Measurements from ENCODE around the gene PLEKHA7. TPM values are rescaled to one million over a fixed set of nuclear protein-coding genes. Genes with fewer than 3 reads are reported as not detected.
"Not testable (repeated sequence)": the region's sequence is repeated elsewhere in the genome, so short reads cannot be mapped to it uniquely, and the experiment has no call there.

Gene PLEKHA7
- total RNA-seq, 1 donor from 2014 or later, result 25.3 TPM

GRCh38 chr11:16867097-16867496 is 147.1 kb downstream of the PLEKHA7 start:
- Histone ChIP-seq H3K27me3 (ENCODE audit: control insufficient read depth, insufficient read depth, low read length) (no peaks in the 10 kb centered on the region), H3K36me3 (ENCODE audit: control insufficient read depth, insufficient read depth, low read length) (no peaks in the 10 kb centered on the region), H3K4me3 (ENCODE audit: low read depth, low read length) (no peak overlapping the region)
- DNase-seq (ENCODE audit: low read depth), result no peak
- TF ChIP-seq CTCF (IDR thresholded peaks at IDR 0.05; ENCODE audit: insufficient read depth, low read length, poor library complexity, severe bottlenecking), result no peak

GRCh38 chr11:16864428-16864827 is 149.8 kb downstream of the PLEKHA7 start:
- H3K36me3 ChIP-seq (ENCODE audit: control insufficient read depth, insufficient read depth, low read length); H3K4me3 ChIP-seq (ENCODE audit: low read depth, low read length); DNase-seq (ENCODE audit: low read depth); H3K27me3 ChIP-seq (ENCODE audit: control insufficient read depth, insufficient read depth, low read length): not testable (repeated sequence)

GRCh38 chr11:16863389-16863788 is 150.8 kb downstream of the PLEKHA7 start:
- no peak for DNase-seq (ENCODE audit: low read depth)

GRCh38 chr11:16862726-16863125 is 151.5 kb downstream of the PLEKHA7 start:
- Histone ChIP-seq H3K36me3 (ENCODE audit: control insufficient read depth, insufficient read depth, low read length) (no peaks in the 10 kb centered on the region), H3K4me3 (ENCODE audit: low read depth, low read length) (no peak overlapping the region), H3K27me3 (ENCODE audit: control insufficient read depth, insufficient read depth, low read length) (no peaks in the 10 kb centered on the region)
- no peak for TF ChIP-seq CTCF (IDR thresholded peaks at IDR 0.05; ENCODE audit: insufficient read depth, low read length, poor library complexity, severe bottlenecking)
- no peak for DNase-seq (ENCODE audit: low read depth)

More at GRCh38 chr11:16863389-16863788, 150.8 kb downstream of the PLEKHA7 start:
- no peaks in the 10 kb centered on the region for H3K27me3 ChIP-seq (ENCODE audit: control insufficient read depth, insufficient read depth, low read length)
- H3K36me3 ChIP-seq (ENCODE audit: control insufficient read depth, insufficient read depth, low read length), result no peaks in the 10 kb centered on the region
- H3K4me3 ChIP-seq (ENCODE audit: low read depth, low read length), result no peak overlapping the region
- no peak for TF ChIP-seq CTCF (IDR thresholded peaks at IDR 0.05; ENCODE audit: insufficient read depth, low read length, poor library complexity, severe bottlenecking)

GRCh38 chr11:16861862-16862261 is 152.4 kb downstream of the PLEKHA7 start:
- H3K4me3 ChIP-seq (ENCODE audit: low read depth, low read length), result no peak overlapping the region
- H3K36me3 ChIP-seq (ENCODE audit: control insufficient read depth, insufficient read depth, low read length), result no peaks in the 10 kb centered on the region
- no peaks in the 10 kb centered on the region for H3K27me3 ChIP-seq (ENCODE audit: control insufficient read depth, insufficient read depth, low read length)
- TF ChIP-seq CTCF (IDR thresholded peaks at IDR 0.05; ENCODE audit: insufficient read depth, low read length, poor library complexity, severe bottlenecking), result no peak
- DNase-seq (ENCODE audit: low read depth), result no peak

- Histone ChIP-seq H3K36me3 (ENCODE audit: control insufficient read depth, insufficient read depth, low read length) (no peaks in the 10 kb centered on the region), H3K4me3 (ENCODE audit: low read depth, low read length) (no peak overlapping the region), H3K27me3 (ENCODE audit: control insufficient read depth, insufficient read depth, low read length) (no peaks in the 10 kb centered on the region)
- TF ChIP-seq CTCF (IDR thresholded peaks at IDR 0.05; ENCODE audit: insufficient read depth, low read length, poor library complexity, severe bottlenecking), result no peak
- DNase-seq (ENCODE audit: low read depth), result no peak
Observed at GRCh38 chr11:16860617-16861016, 153.6 kb downstream of the PLEKHA7 start.
